Measurements from ENCODE around the gene CRIP1. TPM values are rescaled to one million over a fixed set of nuclear protein-coding genes. Genes with fewer than 3 reads are reported as not detected.

Gene CRIP1
- total and polyA plus RNA-seq, 10 of the 15 experiments (the other 5 are each of a cell fraction or from before 2014, with no cell fraction given): 66.8 to 259 (median 154) TPM

GRCh38 chr14:105468621-105469241 lies 18.0 kb upstream of the CRIP1 start:
- intact Hi-C loops (cut with micrococcal nuclease; ENCODE audit: unreplicated experiment): no loop called here
- peaks cover 0 to 17% of the 10 kb centered on the region in 2 experiments; a peak in 3 of 4 replicates for H3K36me3 ChIP-seq (ENCODE audit: control insufficient read depth in 2 of 2, insufficient read depth in 2 of 2, low read length in 1 of 2)
- no peak overlapping the region for H3K9ac ChIP-seq (ENCODE audit: control insufficient read depth, insufficient read depth, low read length)
- no peak overlapping the region for H3K4me3 ChIP-seq
- no peaks in the 10 kb centered on the region for H4K20me1 ChIP-seq (ENCODE audit: control insufficient read depth, insufficient read depth)
- 90% methylated on average over 18 of the region's 19 CpGs for WGBS (ENCODE audit: insufficient coverage, insufficient replicate concordance, low lambda C conversion rate, missing lambda C conversion rate)
- in situ Hi-C loops (cut with MboI): no loop called here
- no peaks in the 10 kb centered on the region; a peak in 1 of 4 replicates for H3K27me3 ChIP-seq (replicated peaks in 1 of 2; ENCODE audit: control insufficient read depth in 2 of 2, insufficient read depth in 2 of 2, low read length in 1 of 2)
- FAIRE-seq: no peak
- no peak for DNase-seq (ENCODE audit: low read depth, low spot score)
- no peaks in the 10 kb centered on the region for H3K4me1 ChIP-seq (ENCODE audit: control insufficient read depth, insufficient read depth, low read length)
- ChIA-PET SMC1A (ENCODE audit: uncharacterized antibody, unreplicated experiment) (no interaction called here), POLR2A (no interaction called here), CTCF (no interaction called here), RAD21 (ENCODE audit: unreplicated experiment) (no interaction called here)
- ATAC-seq: no peak
- no TSS peak for BruUV-seq (replicated peaks)
- no peak overlapping the region for H3K4me2 ChIP-seq (ENCODE audit: control insufficient read depth, insufficient read depth)
- no peaks in the 10 kb centered on the region for H3K9me3 ChIP-seq (replicated peaks; ENCODE audit: control insufficient read depth, insufficient read depth, low read length)
- TF ChIP-seq GATAD2B (conservative IDR thresholded peaks at IDR 0.05; ENCODE audit: low read depth): no peak
- TF ChIP-seq MEF2B (IDR thresholded peaks at IDR 0.05; ENCODE audit: partially characterized antibody, poor library complexity, severe bottlenecking): no peak
- no peak for TF ChIP-seq HDAC2 (IDR thresholded peaks at IDR 0.05)
- TF ChIP-seq RFX5 (IDR thresholded peaks at IDR 0.05; ENCODE audit: low read depth, low read length): no peak
- no peak for TF ChIP-seq BCL3 (IDR thresholded peaks at IDR 0.05; ENCODE audit: borderline replicate concordance, insufficient read depth, low read depth, low read length, poor library complexity, severe bottlenecking)
- TF ChIP-seq IRF3 (IDR thresholded peaks at IDR 0.05): no peak
- no peak for TF ChIP-seq RELB (IDR thresholded peaks at IDR 0.05; ENCODE audit: low read depth)
- TF ChIP-seq USF1 (IDR thresholded peaks at IDR 0.05; ENCODE audit: borderline replicate concordance, extremely low read length, insufficient read depth, low read depth, low read length): no peak
- TF ChIP-seq CHD4 (IDR thresholded peaks at IDR 0.05): no peak
- no peak for TF ChIP-seq ZNF687 (IDR thresholded peaks at IDR 0.05)
- no peak for TF ChIP-seq KLF5 (IDR thresholded peaks at IDR 0.05; ENCODE audit: partially characterized antibody)
- TF ChIP-seq YY1 (IDR thresholded peaks at IDR 0.05; ENCODE audit: low read depth, low read length): no peak
- no peak for TF ChIP-seq RBBP5 (conservative IDR thresholded peaks at IDR 0.05)
- TF ChIP-seq PKNOX1 (IDR thresholded peaks at IDR 0.05): no peak
- H3K79me2 ChIP-seq (ENCODE audit: control insufficient read depth, insufficient read depth, low read length): no peaks in the 10 kb centered on the region
- no peak overlapping the region for H2AFZ ChIP-seq (ENCODE audit: control insufficient read depth, low read depth, low read length)
- H3K27ac ChIP-seq (ENCODE audit: control insufficient read depth, insufficient read depth): no peak overlapping the region

All from GM12878 (cell line).